HL-60 (cell line): ENCODE measurements around the gene IL31.

Source experiments
- DNase-seq, 2 experiments: peaks; one replicate each; pipeline ENCODE4 v3.0.0-alpha.2; 2010 to 2020; ENCODE audit warnings: low read depth in 1 of 2, low spot score in 1 of 2
- H3K27ac ChIP-seq: fragments of 250-450 bp; sonication (Bioruptor Pico); replicated peaks from 2 replicates; pipeline ENCODE4 v1.5.1; 2020; ENCODE audit warnings: mild to moderate bottlenecking, moderate library complexity
- H3K27me3 ChIP-seq: fragments of 250-450 bp; sonication (Bioruptor Pico); 2 replicates; pipeline ENCODE4 v1.5.1; 2021; ENCODE audit warnings: mild to moderate bottlenecking, moderate library complexity; ENCODE audit not compliant: insufficient read depth, poor library complexity, severe bottlenecking
- H3K4me3 ChIP-seq: replicated peaks from 2 replicates; pipeline ENCODE4 v1.5.1; 2011; ENCODE audit warnings: mild to moderate bottlenecking, control low read depth, low read length; ENCODE audit not compliant: insufficient read depth
- GABPA ChIP-seq: IDR thresholded peaks from 2 replicates; pipeline ENCODE4 v1.6.1; 2012; ENCODE audit warnings: low read depth
- POLR2AphosphoS5 ChIP-seq: IDR thresholded peaks from 2 replicates; pipeline ENCODE4 v1.6.1; 2012; ENCODE audit warnings: low read depth
- REST ChIP-seq: IDR thresholded peaks from 2 replicates; pipeline ENCODE4 v1.6.1; 2012; ENCODE audit warnings: low read depth; ENCODE audit not compliant: insufficient replicate concordance
- SPI1 ChIP-seq: IDR thresholded peaks from 2 replicates; pipeline ENCODE4 v1.6.1; 2012; ENCODE audit warnings: low read depth, mild to moderate bottlenecking, borderline replicate concordance
- TF ChIP-seq, protein P1 (sequence below): IDR thresholded peaks from one replicate; pipeline ENCODE4 v1.5.1; 2011; ENCODE audit warnings: low read length, control low read depth, inconsistent platforms; ENCODE audit not compliant: insufficient read depth

Gene IL31

DNA sequence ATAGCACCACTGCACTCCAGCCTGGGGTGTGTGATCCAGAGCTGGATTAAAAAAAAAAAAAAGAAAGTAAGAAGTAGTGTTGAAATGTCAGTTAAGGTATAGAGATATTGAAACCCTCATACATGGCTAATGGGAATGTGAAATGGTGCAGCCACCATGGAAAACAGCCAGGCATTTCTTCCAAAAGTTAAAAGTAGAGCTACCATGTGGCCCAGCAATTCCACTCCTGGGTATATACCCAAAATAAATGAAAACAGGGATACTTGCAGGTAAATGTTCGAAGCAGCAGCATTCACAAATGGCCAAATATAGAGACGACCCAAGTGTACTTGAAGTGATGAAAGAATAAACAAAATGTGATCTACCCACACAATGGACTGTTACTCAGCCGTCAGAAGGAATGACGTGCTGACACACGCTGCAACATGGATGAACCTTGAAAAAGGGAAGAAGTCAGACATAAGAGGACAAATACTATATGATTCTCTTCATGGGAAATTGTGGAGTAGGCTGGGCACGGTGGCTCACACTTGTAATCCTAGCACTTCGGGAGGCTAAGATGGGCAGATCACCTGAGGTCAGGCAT is 15.2 kb downstream of the IL31 start:
- DNase-seq = no peak
- H3K27me3 ChIP-seq = no peaks in the 10 kb centered on the region
- H3K4me3 ChIP-seq = no peak overlapping the region
- H3K27ac ChIP-seq = no peak overlapping the region
- TF ChIP-seq POLR2AphosphoS5 (no peak), SPI1 (no peak), REST (no peak), GABPA (no peak)
- TF ChIP-seq, protein P1, sequence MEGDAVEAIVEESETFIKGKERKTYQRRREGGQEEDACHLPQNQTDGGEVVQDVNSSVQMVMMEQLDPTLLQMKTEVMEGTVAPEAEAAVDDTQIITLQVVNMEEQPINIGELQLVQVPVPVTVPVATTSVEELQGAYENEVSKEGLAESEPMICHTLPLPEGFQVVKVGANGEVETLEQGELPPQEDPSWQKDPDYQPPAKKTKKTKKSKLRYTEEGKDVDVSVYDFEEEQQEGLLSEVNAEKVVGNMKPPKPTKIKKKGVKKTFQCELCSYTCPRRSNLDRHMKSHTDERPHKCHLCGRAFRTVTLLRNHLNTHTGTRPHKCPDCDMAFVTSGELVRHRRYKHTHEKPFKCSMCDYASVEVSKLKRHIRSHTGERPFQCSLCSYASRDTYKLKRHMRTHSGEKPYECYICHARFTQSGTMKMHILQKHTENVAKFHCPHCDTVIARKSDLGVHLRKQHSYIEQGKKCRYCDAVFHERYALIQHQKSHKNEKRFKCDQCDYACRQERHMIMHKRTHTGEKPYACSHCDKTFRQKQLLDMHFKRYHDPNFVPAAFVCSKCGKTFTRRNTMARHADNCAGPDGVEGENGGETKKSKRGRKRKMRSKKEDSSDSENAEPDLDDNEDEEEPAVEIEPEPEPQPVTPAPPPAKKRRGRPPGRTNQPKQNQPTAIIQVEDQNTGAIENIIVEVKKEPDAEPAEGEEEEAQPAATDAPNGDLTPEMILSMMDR = no peak

GRCh38 chr12:122155705-122156104 is 18.3 kb downstream of the IL31 start:
- DNase-seq = no peak
- TF ChIP-seq REST (no peak), SPI1 (no peak), GABPA (no peak)
- TF ChIP-seq, protein P1 = no peak
- Histone ChIP-seq H3K4me3 (no peak overlapping the region), H3K27me3 (no peaks in the 10 kb centered on the region), H3K27ac (no peak overlapping the region)

DNA sequence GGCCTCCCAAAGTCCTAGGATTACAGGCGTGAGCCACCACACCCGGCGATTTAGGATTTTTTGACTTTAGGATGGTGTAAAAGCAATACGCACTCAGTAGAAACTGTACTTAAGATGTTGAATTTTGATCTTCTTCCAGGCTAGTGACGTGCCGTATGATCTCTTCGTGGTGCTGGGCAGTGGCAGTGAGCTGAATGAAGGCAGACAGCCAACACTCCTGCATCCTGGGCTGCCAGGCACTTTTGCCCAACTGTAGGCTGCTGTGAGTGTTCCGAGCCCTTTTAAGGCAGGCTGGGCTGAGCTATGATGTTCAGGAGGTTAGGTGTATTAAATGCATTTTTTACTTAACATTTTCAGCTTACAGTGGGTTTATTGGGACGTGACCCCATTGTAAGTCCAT is 21.3 kb downstream of the IL31 start:
- no peak overlapping the region for H3K4me3 ChIP-seq
- DNase-seq = no peak
- TF ChIP-seq, protein P1 = no peak
- TF ChIP-seq REST = no peak
- no peak for TF ChIP-seq GABPA
- TF ChIP-seq POLR2AphosphoS5 = no peak
- TF ChIP-seq SPI1 = no peak
- no peak overlapping the region for H3K27ac ChIP-seq
- no peaks in the 10 kb centered on the region for H3K27me3 ChIP-seq
